Measurements from ENCODE around the gene NBPF20.
"Not testable (repeated sequence)": the region's sequence is repeated elsewhere in the genome, so short reads cannot be mapped to it uniquely, and the experiment has no call there.

NBPF20 gene, protein sequence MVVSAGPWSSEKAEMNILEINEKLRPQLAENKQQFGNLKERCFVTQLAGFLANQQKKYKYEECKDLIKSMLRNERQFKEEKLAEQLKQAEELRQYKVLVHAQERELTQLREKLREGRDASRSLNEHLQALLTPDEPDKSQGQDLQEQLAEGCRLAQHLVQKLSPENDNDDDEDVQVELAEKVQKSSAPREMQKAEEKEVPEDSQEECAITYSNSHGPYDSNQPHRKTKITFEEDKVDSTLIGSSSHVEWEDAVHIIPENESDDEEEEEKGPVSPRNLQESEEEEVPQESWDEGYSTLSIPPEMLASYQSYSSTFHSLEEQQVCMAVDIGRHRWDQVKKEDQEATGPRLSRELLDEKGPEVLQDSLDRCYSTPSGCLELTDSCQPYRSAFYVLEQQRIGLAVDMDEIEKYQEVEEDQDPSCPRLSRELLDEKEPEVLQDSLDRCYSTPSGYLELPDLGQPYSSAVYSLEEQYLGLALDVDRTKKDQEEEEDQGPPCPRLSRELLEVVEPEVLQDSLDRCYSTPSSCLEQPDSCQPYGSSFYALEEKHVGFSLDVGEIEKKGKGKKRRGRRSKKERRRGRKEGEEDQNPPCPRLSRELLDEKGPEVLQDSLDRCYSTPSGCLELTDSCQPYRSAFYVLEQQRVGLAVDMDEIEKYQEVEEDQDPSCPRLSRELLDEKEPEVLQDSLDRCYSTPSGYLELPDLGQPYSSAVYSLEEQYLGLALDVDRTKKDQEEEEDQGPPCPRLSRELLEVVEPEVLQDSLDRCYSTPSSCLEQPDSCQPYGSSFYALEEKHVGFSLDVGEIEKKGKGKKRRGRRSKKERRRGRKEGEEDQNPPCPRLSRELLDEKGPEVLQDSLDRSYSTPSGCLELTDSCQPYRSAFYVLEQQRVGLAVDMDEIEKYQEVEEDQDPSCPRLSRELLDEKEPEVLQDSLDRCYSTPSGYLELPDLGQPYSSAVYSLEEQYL (N-terminal part only)

DNA sequence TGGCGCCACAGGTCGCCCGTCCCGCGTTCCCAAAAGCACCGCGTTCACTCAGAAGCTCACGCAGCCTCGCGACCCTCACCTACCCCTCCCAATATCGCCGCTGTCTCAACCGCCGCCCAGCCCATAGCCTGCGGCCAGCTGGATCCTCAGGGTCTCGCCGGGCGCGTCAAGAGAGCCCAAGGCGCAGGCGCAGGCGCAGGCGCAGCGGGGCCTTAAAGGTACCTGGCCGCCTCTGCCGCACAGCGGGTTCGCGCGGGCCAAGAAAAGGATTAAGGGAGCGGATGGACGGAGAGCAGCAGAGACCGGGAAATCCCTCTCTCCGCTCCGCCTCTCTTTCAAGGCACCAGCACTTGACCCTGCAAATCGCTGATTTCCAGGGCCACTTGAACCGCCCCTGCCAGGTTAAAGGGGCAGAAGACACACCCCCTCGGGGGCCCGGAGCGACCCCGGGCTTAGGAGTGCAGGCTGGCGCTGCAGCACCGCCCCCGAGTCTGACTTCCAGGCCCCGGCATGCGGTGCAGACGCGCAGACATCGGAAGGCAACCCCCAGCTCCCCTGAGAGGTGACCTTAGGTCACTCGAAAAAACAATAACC lies at the start of gene NBPF20:
NBPF20 (minus strand) TSS at position 168 of the 594 bp plus-strand sequence. CDS start 20,331 bp downstream, outside the sequence.
- peak; percentile 11 for DNase-seq (ENCODE audit: low read depth)
- H3K4me3 ChIP-seq (ENCODE audit: low read depth, low read length): peak within 1 kb of the TSS; percentile 62

DNA sequence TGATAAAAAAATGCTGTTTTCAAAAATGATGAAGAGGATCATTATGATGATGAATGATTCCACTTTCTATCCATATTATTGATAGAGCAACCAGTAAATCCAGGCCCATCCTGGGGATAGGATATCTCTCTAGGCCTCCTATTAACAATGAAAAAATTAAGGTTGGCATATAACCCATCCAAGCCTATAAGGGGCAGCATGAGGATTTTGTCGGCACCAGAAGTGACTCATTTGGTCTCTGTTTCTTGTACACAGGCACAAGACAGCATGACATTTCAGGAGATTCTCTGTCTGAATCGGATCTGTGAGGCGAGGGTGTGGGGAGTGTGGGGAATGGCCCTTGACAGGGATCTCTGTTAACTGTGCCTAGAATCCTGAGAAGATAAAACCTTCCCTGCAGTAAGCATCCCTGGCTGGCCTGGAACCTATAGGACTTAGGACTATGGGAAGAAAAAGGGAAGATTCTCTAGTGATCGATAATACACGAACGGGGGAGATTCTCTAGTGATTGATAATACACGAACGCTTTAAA lies 49.5 kb upstream of the NBPF20 start:
- not testable (repeated sequence) for DNase-seq (ENCODE audit: low read depth)
- H3K4me3 ChIP-seq (ENCODE audit: low read depth, low read length): peak overlapping the region; percentile 41

- not testable (repeated sequence) for DNase-seq (ENCODE audit: low read depth); H3K4me3 ChIP-seq (ENCODE audit: low read depth, low read length)
Observed at GRCh38 chr1:145472731-145473130, 47.3 kb upstream of the NBPF20 start.

GRCh38 chr1:145471365-145471764 lies 46.0 kb upstream of the NBPF20 start:
- not testable (repeated sequence) for DNase-seq (ENCODE audit: low read depth); H3K4me3 ChIP-seq (ENCODE audit: low read depth, low read length)

DNA sequence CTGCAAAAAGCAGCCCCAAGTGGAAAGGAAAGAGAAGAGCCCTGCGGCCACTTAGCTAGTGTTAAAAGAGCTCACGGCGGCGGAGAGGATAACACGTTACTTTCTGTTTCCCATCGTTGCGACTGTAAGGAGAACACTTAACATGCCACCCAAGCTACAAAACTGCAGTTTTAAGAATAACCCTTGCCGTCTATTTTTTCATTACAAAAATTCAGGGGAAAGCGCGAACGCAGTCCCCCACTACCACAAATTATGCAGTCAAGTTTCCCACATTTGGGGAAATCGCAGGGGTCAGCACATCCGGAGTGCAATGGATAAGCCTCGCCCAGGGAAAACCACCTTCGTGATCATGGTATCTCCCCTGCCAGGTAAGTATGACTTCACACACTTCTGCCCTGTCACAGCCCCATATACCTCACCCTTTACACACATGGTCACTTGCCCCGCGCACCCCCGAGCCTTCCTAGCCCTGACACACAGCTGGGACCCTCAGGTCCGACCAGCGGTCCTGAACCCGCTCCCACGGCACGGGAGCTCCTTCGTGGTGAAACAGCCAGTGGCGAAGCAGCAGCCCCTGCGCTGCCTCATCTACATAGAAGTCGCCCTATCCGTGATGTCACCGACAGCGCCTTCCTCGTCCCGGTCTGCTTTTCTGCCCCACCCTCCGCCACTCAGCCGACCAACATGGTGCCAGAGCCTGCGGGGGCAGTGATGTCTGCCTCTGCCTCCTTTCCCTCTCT lies 40.2 kb upstream of the NBPF20 start:
- DNase-seq (ENCODE audit: low read depth): peak; percentile 96
- peak overlapping the region; percentile 37 for H3K4me3 ChIP-seq (ENCODE audit: low read depth, low read length)

DNA sequence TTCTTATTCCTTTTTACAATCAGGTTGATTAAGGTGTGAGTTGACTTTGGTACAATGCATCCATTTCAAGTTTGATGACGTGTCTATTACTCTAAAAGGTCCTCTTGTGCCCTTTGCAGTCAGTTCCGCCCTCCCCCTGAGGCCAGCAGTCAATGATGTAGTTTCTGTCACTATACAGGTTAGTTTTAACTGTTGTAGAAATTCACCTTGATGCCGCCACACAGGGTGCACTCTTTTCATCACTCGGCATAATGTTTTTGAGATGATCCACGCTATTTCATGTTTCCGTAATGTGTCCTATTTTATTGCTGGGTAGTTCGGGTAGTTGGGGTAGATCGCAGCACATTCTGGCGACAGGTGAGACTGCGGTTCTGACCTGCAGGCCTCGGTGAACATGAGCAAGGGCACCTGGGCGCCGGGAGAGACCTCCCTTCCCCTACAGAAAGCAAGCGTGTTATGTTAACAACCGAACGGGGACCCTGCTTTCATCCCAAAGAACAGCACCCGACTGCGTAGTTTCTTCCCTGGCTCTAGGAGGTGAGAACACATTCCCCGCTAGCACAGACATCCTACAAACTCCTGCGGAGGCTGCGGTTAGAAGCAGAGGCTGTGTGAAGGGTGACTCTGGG lies 39.4 kb upstream of the NBPF20 start:
- DNase-seq (ENCODE audit: low read depth): not testable (repeated sequence)
- peak overlapping the region; percentile 37 for H3K4me3 ChIP-seq (ENCODE audit: low read depth, low read length)

GRCh38 chr1:145464017-145464416 lies 38.6 kb upstream of the NBPF20 start:
- H3K4me3 ChIP-seq (ENCODE audit: low read depth, low read length); DNase-seq (ENCODE audit: low read depth): not testable (repeated sequence)

- DNase-seq (ENCODE audit: low read depth); H3K4me3 ChIP-seq (ENCODE audit: low read depth, low read length): not testable (repeated sequence)
Observed at GRCh38 chr1:145460684-145461083, 35.3 kb upstream of the NBPF20 start.

DNA sequence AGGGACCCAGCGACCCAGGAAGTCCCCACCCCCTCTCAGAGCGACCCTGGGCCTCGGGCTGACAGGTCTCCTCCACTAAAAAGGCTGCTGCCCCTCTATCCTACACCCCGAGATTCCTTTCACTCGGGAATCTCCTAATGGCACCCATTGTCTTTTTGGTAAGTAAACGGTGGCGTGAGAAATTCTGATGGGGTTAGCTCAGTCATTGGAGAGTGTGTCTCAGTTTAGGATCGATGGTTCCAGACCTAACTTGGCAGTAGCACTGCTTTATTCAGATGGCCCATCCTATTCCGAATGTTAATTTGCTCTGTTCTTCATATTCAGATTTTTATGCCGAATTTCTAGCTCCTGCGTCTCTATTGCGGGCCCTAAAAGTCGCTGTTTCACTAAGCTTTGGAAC lies 34.6 kb upstream of the NBPF20 start:
- not testable (repeated sequence) for DNase-seq (ENCODE audit: low read depth)

DNA sequence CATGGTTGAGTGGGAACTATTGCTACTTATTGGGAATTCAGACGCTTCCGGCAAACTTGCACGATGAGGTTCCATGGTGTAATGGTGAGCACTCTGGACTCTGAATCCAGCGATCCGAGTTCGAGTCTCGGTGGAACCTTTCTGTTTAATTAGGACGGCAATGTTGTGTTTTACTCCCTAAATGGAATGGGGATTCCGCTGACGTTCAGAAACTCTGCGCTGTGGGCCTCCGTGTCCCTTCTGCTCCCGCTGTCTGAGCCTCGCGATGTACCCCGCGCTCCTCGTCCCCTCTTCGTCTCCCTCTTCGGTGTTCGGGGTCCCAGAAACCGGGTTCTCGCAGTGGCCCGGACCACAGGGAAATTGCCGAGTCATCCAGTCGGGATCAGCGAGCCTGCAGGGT lies 34.2 kb upstream of the NBPF20 start:
- H3K4me3 ChIP-seq (ENCODE audit: low read depth, low read length); DNase-seq (ENCODE audit: low read depth): not testable (repeated sequence)

More for the DNA sequence above, 34.6 kb upstream of the NBPF20 start:
- peak overlapping the region; percentile 17 for H3K4me3 ChIP-seq (ENCODE audit: low read depth, low read length)

DNA sequence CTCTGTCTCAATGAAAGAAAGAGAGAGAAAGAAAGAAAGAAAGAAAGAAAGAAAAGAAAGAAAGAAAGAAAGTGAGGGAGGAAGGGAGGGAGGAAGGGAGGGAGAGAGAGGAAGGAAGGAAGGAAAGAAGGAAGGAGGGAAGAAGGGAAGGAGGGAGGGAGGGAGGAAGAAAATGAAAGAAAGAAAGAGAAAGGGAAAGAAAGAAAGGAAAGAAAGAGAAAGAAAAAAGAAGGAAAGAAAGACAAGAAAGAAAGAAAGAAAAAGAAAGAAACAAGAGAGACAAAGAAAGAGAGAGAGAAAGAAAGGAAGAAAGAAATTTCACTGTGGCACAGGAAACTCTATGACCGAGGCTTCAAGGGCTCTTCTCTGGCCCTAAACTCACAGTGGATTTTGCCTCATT lies 33.7 kb upstream of the NBPF20 start:
- not testable (repeated sequence) for DNase-seq (ENCODE audit: low read depth); H3K4me3 ChIP-seq (ENCODE audit: low read depth, low read length)

DNA sequence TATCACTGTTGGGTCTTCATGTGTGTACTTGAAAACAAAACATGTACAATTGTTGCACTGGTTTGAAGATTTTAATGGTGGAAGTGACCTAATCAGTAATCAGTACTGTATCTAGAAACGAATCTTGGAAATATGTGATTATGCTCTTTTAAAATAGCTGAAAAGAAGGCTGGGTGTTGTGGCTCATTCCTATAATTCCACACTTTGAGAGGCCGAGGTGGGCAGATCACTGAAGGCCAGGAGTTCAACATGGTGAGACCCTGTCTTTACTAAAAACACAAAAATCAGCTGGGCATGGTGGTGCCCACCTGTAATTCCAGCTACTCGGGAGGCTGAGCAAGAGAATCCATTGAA lies 29.4 kb upstream of the NBPF20 start:
- H3K4me3 ChIP-seq (ENCODE audit: low read depth, low read length): not testable (repeated sequence)

DNA sequence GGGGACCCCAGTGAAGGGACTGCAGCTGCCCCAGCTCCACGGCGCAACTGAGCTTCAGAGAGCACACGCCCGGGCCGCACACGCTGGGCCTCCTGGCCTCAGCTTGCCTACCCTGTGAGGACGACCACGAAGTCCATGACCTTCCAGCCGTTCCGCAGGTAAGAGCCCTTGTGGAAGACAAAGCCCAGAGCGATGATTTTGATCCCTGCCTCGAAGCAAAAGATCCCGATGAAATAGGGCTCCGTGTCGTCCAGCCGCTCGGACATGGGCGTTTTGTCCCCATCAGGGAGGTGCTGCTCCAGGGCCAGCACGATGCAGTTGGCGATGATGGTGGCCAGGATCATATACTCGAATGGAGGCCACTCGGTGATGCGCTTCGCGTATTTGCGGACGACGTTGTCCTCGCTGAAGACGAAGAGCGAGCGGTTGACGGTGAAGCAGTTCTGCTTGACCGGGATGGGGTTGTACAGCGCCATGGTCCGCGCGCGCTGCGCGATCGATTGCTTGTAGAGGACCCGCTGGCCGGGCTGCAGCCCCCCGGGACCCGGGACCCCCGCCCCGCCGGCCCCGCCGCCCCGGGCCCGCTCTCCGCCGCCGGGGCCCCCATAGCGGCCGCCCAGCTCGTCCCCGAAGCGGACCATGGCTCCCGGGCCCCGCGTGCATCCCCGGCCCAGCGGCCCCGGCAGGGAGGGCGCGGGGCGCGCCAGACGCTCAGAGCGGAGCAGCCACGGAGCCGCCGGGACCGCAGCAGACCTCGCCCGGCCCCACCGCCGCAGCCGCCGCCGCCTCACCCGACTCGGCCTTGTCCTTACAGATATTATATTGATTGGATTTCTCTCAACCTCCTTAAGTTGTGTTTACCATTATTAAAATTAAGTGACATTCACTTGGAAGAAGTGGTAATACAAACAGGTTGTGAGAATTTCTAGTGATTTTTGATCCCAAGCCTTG lies 28.7 kb upstream of the NBPF20 start:
- H3K4me3 ChIP-seq (ENCODE audit: low read depth, low read length); DNase-seq (ENCODE audit: low read depth): not testable (repeated sequence)

More for the DNA sequence above, 29.4 kb upstream of the NBPF20 start:
- DNase-seq (ENCODE audit: low read depth): not testable (repeated sequence)

DNA sequence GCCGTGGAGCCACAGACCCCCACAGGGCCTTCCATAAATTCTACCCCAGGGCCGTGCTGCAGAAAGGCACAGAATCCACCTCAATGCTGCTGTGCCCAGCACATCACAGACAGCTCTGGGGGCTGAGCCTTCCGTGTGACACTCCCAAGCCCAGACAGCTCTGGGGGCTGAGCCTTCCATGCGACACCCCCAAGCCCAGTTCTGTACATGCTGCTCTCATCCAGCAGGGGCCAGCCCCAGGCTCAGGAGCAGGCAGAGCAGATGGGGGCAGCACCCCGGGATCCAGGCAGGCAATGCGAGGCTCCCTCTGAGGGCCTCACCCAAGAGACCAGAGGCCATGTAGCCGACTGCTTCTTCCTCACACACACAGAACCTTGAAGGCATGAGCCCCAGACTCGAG lies 27.1 kb upstream of the NBPF20 start:
- DNase-seq (ENCODE audit: low read depth); H3K4me3 ChIP-seq (ENCODE audit: low read depth, low read length): not testable (repeated sequence)

GRCh38 chr1:145451914-145452313 lies 26.5 kb upstream of the NBPF20 start:
- H3K4me3 ChIP-seq (ENCODE audit: low read depth, low read length); DNase-seq (ENCODE audit: low read depth): not testable (repeated sequence)

DNA sequence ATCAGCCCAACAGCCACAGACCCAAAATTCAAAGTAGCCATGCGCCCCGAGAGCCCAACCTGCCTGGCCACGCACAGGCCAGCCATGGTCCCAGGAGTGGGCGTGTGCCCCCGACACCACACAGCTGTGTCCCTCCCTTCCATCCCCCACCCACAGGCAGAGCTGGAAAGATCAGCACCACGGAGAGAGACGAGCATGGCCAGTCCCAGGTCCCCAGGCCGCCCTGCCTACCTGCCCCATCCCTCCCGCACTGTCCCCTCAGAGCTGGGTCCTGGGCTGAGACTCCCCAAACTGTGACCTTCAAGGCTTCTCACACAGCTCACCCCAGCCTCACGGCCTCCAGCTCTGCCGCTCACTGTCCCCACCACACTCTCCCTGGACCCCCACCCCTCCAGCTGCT lies 19.8 kb upstream of the NBPF20 start:
- DNase-seq (ENCODE audit: low read depth); H3K4me3 ChIP-seq (ENCODE audit: low read depth, low read length): not testable (repeated sequence)

GRCh38 chr1:145442340-145442739 lies 16.9 kb upstream of the NBPF20 start:
- not testable (repeated sequence) for DNase-seq (ENCODE audit: low read depth); H3K4me3 ChIP-seq (ENCODE audit: low read depth, low read length)

All from skeletal muscle cell (primary cell).